RWPE2 (cell line): ENCODE results near the gene MED13.

Experiments used
- ATAC-seq: fragments of 200-7000 bp; cut with Tn5 transposase; 3 replicates; pipeline ENCODE4 v1.9.1; 2021; ENCODE audit warnings: low read depth
- DNase-seq: peaks from one replicate; pipeline ENCODE4 v3.0.0-alpha.2; 2020; ENCODE audit warnings: low spot score
- H3K27ac ChIP-seq: fragments of 450-650 bp; 2 replicates; pipeline ENCODE4 v1.5.1; 2017; ENCODE audit warnings: mild to moderate bottlenecking; ENCODE audit not compliant: poor library complexity, severe bottlenecking
- H3K27me3 ChIP-seq: fragments of 250-450 bp; sonication (Bioruptor Pico); 2 replicates; pipeline ENCODE4 v1.5.1; 2021; ENCODE audit warnings: mild to moderate bottlenecking, moderate library complexity; ENCODE audit not compliant: insufficient read depth, poor library complexity, severe bottlenecking
- H3K36me3 ChIP-seq: fragments of 250-450 bp; sonication (Bioruptor Pico); 2 replicates; pipeline ENCODE4 v1.5.1; 2020; ENCODE audit warnings: low read depth, mild to moderate bottlenecking, moderate library complexity
- H3K4me1 ChIP-seq: fragments of 250-450 bp; sonication (Bioruptor Pico); 2 replicates; pipeline ENCODE4 v1.5.1; 2021; ENCODE audit warnings: mild to moderate bottlenecking, moderate library complexity; ENCODE audit not compliant: insufficient read depth, poor library complexity, severe bottlenecking
- H3K4me3 ChIP-seq: fragments of 250-450 bp; sonication (Bioruptor Pico); 2 replicates; pipeline ENCODE4 v1.5.1; 2021; ENCODE audit warnings: mild to moderate bottlenecking, moderate library complexity; ENCODE audit not compliant: severe bottlenecking
- H3K9me3 ChIP-seq: fragments of 250-450 bp; sonication (Bioruptor Pico); 2 replicates; pipeline ENCODE4 v1.5.1; 2021; ENCODE audit warnings: mild to moderate bottlenecking, moderate library complexity; ENCODE audit not compliant: severe bottlenecking
- TF ChIP-seq, protein P1 (sequence below): fragments of 450-650 bp; IDR thresholded peaks from one replicate; pipeline ENCODE4 v1.5.1; 2017; ENCODE audit warnings: mild to moderate bottlenecking, moderate library complexity; ENCODE audit not compliant: poor library complexity, severe bottlenecking

The MED13 gene

DNA sequence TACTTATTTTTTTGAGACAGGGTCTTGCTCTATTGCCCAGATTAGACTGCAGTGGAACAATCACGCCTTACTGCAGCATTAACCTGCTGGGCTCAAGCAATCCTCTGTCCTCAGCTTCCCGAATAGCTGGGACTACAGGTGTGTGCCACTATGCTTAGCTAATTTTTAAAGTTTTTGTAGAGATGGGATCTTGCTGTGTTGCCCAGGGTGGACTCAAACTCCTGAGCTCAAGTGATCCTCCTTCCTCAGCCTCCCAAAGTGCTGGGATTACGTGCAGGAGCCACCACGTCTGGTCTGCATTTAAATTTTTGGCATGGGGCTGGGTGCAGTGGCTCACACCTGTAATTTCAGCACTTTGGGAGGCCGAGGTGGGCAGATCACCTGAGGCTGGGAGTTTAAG is 96.3 kb downstream of the MED13 start:
- TF ChIP-seq, protein P1, sequence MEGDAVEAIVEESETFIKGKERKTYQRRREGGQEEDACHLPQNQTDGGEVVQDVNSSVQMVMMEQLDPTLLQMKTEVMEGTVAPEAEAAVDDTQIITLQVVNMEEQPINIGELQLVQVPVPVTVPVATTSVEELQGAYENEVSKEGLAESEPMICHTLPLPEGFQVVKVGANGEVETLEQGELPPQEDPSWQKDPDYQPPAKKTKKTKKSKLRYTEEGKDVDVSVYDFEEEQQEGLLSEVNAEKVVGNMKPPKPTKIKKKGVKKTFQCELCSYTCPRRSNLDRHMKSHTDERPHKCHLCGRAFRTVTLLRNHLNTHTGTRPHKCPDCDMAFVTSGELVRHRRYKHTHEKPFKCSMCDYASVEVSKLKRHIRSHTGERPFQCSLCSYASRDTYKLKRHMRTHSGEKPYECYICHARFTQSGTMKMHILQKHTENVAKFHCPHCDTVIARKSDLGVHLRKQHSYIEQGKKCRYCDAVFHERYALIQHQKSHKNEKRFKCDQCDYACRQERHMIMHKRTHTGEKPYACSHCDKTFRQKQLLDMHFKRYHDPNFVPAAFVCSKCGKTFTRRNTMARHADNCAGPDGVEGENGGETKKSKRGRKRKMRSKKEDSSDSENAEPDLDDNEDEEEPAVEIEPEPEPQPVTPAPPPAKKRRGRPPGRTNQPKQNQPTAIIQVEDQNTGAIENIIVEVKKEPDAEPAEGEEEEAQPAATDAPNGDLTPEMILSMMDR: no peak
- Histone ChIP-seq H3K4me1 (no peaks in the 10 kb centered on the region), H3K27me3 (no peaks in the 10 kb centered on the region), H3K27ac (no peak overlapping the region), H3K4me3 (no peak overlapping the region), H3K9me3 (no peaks in the 10 kb centered on the region), H3K36me3 (peaks cover 97% of the 10 kb centered on the region)
- DNase-seq (no peak), ATAC-seq (no peak)

DNA sequence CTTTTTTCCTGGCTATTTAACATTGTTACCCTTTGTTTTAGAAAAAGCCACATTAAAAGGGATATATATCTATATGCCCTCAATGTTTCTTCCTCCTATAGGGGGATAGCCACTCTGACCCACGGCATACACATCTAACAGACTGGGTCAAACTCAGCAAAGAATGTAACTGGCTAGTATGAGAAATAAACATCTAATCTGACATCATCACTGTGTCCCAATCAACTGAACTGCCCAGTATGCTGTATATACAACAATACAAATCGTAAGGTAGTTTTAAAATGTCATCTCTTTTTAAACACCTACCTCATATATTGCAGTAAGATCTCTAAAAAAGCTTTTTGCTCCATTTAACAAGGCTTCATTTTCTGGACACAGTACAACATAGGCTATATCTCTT is 97.3 kb downstream of the MED13 start:
- H3K27me3 ChIP-seq: no peaks in the 10 kb centered on the region
- H3K9me3 ChIP-seq: no peaks in the 10 kb centered on the region
- no peak overlapping the region for H3K4me3 ChIP-seq
- H3K27ac ChIP-seq: no peak overlapping the region
- TF ChIP-seq, protein P1: no peak
- DNase-seq: no peak
- H3K36me3 ChIP-seq: peaks cover 97% of the 10 kb centered on the region
- H3K4me1 ChIP-seq: no peaks in the 10 kb centered on the region
- ATAC-seq: no peak

DNA sequence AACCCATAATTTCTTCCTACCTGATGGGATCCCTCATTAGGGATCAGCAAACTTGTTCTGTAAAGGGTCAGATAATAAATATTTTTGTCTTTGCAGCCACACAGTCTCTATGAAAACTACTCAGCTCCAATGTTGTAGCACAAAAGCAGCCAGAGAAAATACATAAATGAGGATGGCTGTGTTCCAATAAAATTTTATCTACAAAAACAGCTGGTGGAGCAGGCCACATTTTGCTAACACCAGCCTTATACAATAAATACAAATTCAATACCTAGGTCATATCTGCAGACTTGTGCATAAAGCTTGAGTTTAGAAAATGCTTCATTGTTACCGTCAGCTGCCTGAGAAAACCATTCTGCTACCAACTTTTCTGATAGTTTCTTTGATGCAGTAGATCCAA is 98.9 kb downstream of the MED13 start:
- no peak overlapping the region for H3K4me3 ChIP-seq
- H3K4me1 ChIP-seq: no peaks in the 10 kb centered on the region
- no peak overlapping the region for H3K27ac ChIP-seq
- H3K36me3 ChIP-seq: peaks cover 97% of the 10 kb centered on the region
- ATAC-seq (no peak), DNase-seq (no peak)
- TF ChIP-seq, protein P1: no peak
- H3K27me3 ChIP-seq: no peaks in the 10 kb centered on the region
- H3K9me3 ChIP-seq: no peaks in the 10 kb centered on the region

DNA sequence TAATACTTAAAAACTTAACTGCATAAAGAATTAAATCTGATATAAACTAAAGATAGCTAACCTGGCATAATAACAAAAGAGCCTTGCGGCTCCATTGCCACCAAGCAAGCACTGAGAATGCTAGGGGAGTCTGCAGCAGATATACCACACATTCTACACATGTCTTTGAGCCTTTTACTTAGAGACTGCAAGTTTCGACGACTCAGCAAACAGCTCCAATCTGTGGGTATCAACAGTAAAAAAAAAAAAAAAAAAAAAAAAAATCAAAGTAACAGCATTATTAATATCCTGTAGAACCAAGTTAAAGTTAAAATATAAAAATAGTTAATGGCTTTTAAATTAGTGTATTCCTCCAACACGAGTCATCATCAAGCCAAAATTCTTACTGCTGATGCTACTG is 109.5 kb downstream of the MED13 start:
- Histone ChIP-seq H3K4me3 (no peak overlapping the region), H3K27ac (no peak overlapping the region), H3K9me3 (no peaks in the 10 kb centered on the region), H3K36me3 (peaks cover 84% of the 10 kb centered on the region), H3K4me1 (no peaks in the 10 kb centered on the region), H3K27me3 (no peaks in the 10 kb centered on the region)
- TF ChIP-seq, protein P1: no peak
- ATAC-seq (no peak), DNase-seq (no peak)

DNA sequence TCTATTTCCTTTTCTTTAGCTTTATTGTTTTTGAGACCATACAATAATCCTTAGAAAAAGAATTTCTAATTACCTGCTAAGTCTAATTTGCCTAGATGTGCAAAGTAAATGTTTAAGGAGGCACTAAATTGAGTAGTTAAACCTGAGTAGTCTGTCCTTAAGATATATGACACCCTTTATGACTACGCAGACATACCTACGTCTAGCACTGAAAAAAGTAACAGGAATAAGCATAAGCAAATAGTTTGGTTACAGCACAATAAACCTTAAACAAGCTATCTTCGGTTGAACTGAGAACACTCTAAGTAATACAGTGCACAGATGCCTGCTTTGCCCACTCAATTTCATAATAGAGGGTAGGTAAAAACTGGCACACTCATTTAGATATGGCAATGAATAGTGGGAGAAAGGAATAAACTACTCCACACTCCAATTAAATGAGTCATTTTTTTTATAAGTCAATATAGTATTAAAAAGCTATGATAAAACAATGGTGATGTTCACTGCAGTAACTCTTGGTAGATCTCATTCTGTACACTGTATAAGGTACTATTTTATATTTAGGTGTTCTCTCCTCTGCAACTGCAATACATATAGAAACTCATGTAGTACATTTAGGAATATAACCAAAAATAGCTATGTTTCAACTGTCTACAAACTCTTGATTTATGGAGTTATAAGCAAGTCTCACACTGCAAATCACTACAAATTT is 117.6 kb downstream of the MED13 start:
- DNase-seq: no peak
- TF ChIP-seq, protein P1: no peak
- H3K27me3 ChIP-seq: no peaks in the 10 kb centered on the region
- no peaks in the 10 kb centered on the region for H3K4me1 ChIP-seq
- no peak for ATAC-seq
- H3K4me3 ChIP-seq: no peak overlapping the region
- peaks cover 90% of the 10 kb centered on the region for H3K36me3 ChIP-seq
- no peaks in the 10 kb centered on the region for H3K9me3 ChIP-seq
- no peak overlapping the region for H3K27ac ChIP-seq
